ENCODE results near the gene RSPO1.

GRCh38 chr1:37633040-37633937 is 1.4 kb downstream of the RSPO1 start:
- TF ChIP-seq, protein P1, sequence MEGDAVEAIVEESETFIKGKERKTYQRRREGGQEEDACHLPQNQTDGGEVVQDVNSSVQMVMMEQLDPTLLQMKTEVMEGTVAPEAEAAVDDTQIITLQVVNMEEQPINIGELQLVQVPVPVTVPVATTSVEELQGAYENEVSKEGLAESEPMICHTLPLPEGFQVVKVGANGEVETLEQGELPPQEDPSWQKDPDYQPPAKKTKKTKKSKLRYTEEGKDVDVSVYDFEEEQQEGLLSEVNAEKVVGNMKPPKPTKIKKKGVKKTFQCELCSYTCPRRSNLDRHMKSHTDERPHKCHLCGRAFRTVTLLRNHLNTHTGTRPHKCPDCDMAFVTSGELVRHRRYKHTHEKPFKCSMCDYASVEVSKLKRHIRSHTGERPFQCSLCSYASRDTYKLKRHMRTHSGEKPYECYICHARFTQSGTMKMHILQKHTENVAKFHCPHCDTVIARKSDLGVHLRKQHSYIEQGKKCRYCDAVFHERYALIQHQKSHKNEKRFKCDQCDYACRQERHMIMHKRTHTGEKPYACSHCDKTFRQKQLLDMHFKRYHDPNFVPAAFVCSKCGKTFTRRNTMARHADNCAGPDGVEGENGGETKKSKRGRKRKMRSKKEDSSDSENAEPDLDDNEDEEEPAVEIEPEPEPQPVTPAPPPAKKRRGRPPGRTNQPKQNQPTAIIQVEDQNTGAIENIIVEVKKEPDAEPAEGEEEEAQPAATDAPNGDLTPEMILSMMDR (IDR thresholded peaks at IDR 0.05 in 4 of 5, conservative IDR thresholded peaks at IDR 0.05 in 1 of 5): no peak
- TF ChIP-seq POLR2A (IDR thresholded peaks at IDR 0.05): no peak
